HepG2 (cell line): ENCODE results near the gene PSMB2. TPM values are rescaled to one million over a fixed set of nuclear protein-coding genes. Genes with fewer than 3 reads are reported as not detected.

Experiments
- AGO1 ChIP-seq: fragments of 200-400 bp; formaldehyde crosslinking; IDR thresholded peaks from 2 replicates; pipeline ENCODE4 v1.6.1; 2017; ENCODE audit warnings: mild to moderate bottlenecking, low read depth, low read length, moderate library complexity; ENCODE audit not compliant: poor library complexity, severe bottlenecking
- BRCA1 ChIP-seq: sonication (generic); formaldehyde crosslinking; IDR thresholded peaks from 2 replicates; pipeline ENCODE4 v1.4.0; 2020; ENCODE audit warnings: missing genetic modification reagents
- ETV5 ChIP-seq: IDR thresholded peaks from 2 replicates; pipeline ENCODE4 v1.6.1; 2018; ENCODE audit warnings: missing biosample characterization, missing genetic modification reagents, inconsistent platforms, borderline replicate concordance
- FOSL1 ChIP-seq: sonication (generic); formaldehyde crosslinking; IDR thresholded peaks from 2 replicates; pipeline ENCODE4 v1.9.0; 2021; ENCODE audit warnings: missing genetic modification reagents, borderline replicate concordance
- PHB2 ChIP-seq: fragments of 450-650 bp; IDR thresholded peaks from 2 replicates; pipeline ENCODE4 v1.6.1; 2018; ENCODE audit not compliant: partially characterized antibody
- PRDM15 ChIP-seq: sonication (generic); formaldehyde crosslinking; IDR thresholded peaks from 2 replicates; pipeline ENCODE4 v1.4.0; 2020; ENCODE audit warnings: missing genetic modification reagents
- RCOR2 ChIP-seq: IDR thresholded peaks from 2 replicates; pipeline ENCODE4 v1.6.1; 2016; ENCODE audit warnings: missing biosample characterization, missing genetic modification reagents
- REPIN1 ChIP-seq: sonication (generic); formaldehyde crosslinking; IDR thresholded peaks from 2 replicates; pipeline ENCODE4 v1.8.0; 2022; ENCODE audit warnings: missing genetic modification reagents, low read depth, mild to moderate bottlenecking, borderline replicate concordance
- SYNCRIP ChIP-seq: fragments of 200-400 bp; formaldehyde crosslinking; IDR thresholded peaks from 2 replicates; pipeline ENCODE4 v1.6.1; 2018; ENCODE audit warnings: mild to moderate bottlenecking, low read depth, low read length; ENCODE audit not compliant: insufficient read depth
- TMF1 ChIP-seq: sonication (generic); formaldehyde crosslinking; IDR thresholded peaks from 2 replicates; pipeline ENCODE4 v1.8.1; 2022; ENCODE audit warnings: low read depth, missing genetic modification reagents
- TRAFD1 ChIP-seq: sonication (generic); formaldehyde crosslinking; IDR thresholded peaks from 2 replicates; pipeline ENCODE4 v1.5.1; 2020; ENCODE audit warnings: missing genetic modification reagents, mild to moderate bottlenecking, borderline replicate concordance
- XBP1 ChIP-seq: sonication (generic); formaldehyde crosslinking; IDR thresholded peaks from 2 replicates; pipeline ENCODE4 v1.5.0; 2020; ENCODE audit warnings: missing genetic modification reagents
- ZBTB7A ChIP-seq: sonication (generic); formaldehyde crosslinking; IDR thresholded peaks from 2 replicates; pipeline ENCODE4 v1.8.0; 2022; ENCODE audit warnings: mild to moderate bottlenecking, missing genetic modification reagents
- ZFAT ChIP-seq: sonication (generic); formaldehyde crosslinking; conservative IDR thresholded peaks from 2 replicates; pipeline ENCODE4 v1.8.1; 2023; ENCODE audit warnings: missing genetic modification reagents, inconsistent platforms
- ZKSCAN1 ChIP-seq: fragments of 150-350 bp; IDR thresholded peaks from 2 replicates; pipeline ENCODE4 v1.6.1; 2014; ENCODE audit warnings: low read length
- ZNF354B ChIP-seq: sonication (generic); formaldehyde crosslinking; IDR thresholded peaks from 2 replicates; pipeline ENCODE4 v1.8.0; 2022; ENCODE audit warnings: mild to moderate bottlenecking, missing genetic modification reagents
- ZNF44 ChIP-seq: sonication (generic); formaldehyde crosslinking; IDR thresholded peaks from 2 replicates; pipeline ENCODE4 v1.5.1; 2020; ENCODE audit warnings: mild to moderate bottlenecking, missing genetic modification reagents
- ZNF512 ChIP-seq: sonication (generic); formaldehyde crosslinking; IDR thresholded peaks from 2 replicates; pipeline ENCODE4 v1.4.0; 2020; ENCODE audit warnings: mild to moderate bottlenecking, missing genetic modification reagents
- ZNF530 ChIP-seq: sonication (generic); formaldehyde crosslinking; IDR thresholded peaks from 2 replicates; pipeline ENCODE4 v1.5.0; 2020; ENCODE audit warnings: low read depth, mild to moderate bottlenecking, missing genetic modification reagents
- ZNF761 ChIP-seq: sonication (generic); formaldehyde crosslinking; conservative IDR thresholded peaks from 2 replicates; pipeline ENCODE4 v1.4.0; 2020; ENCODE audit warnings: mild to moderate bottlenecking, missing genetic modification reagents
- polyA plus RNA-seq, 8 experiments: library from polyadenylated mRNA; depleted of rRNA in 3 of 8; stranded (reverse) in 7 of 8; unstranded in 1 of 8; fragments of >200 nt; fragmentation: Illumina TruSeq in 4 of 8; extraction: Trizol in 4 of 8; gene quantifications; 2 replicates each; pipeline versions ENCODE4 v1.2.1 to v1.2.3, GENCODE V29; 2011 to 2016; ENCODE audit warnings: low read depth in 4 of 8, missing spikeins in 1 of 8, mixed read lengths in 1 of 8; ENCODE audit not compliant: insufficient read depth in 1 of 8
- total RNA-seq, 5 experiments: library from RNA; depleted of rRNA; stranded (reverse); fragments of >200 nt; fragmentation: Illumina TruSeq; extraction: Trizol; gene quantifications; 2 replicates each; pipeline ENCODE4 v1.2.3, GENCODE V29; 2016; ENCODE audit warnings: low read depth in 1 of 5
- TF ChIP-seq, protein P1 (sequence below): sonication (generic); formaldehyde crosslinking; IDR thresholded peaks from 2 replicates; pipeline ENCODE4 v1.9.0; 2021; ENCODE audit warnings: missing genetic modification reagents, mild to moderate bottlenecking, borderline replicate concordance

Gene PSMB2
- total and polyA plus RNA-seq, 2 of the 13 experiments (the other 11 are each of a cell fraction or from before 2014, with no cell fraction given): 60.6 to 62.2 TPM

DNA sequence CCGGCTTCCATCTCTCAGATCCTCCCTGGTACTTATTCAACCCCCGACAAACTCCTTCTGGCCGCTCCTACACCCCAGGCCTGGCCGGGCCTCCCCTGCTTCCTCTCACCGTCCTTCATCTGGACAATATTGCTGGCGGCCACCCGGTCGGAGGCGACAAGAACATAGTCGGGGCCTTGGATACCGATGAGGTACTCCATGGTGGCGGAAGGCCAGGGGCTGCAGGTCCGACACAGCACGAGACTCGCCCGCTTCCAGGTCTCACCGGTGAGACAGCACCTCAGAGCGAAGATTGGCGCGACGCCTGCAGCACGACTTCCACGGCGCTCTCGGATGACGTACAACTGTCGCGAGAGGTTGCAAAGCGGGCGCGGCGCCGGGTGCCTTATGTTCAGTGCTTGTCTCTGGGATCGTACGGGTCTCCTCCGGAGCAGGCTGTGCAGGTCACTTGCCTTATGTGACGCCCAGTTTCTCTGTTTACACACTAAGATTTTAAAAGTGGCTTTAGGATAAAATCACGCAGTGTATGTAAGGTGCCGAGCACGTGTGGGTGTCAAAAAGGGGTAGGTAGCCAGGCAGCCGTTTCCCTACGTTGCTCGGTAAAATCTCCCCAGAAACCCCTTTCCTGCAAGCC, at the start of gene PSMB2 (continued):
- TF ChIP-seq TRAFD1 (CRISPR knock-in tag) (no peak), ZKSCAN1 (no peak), ZNF354B (CRISPR knock-in tag) (0 out of 2 replicates have a peak, but pooled peaks have one; percentile 63), PRDM15 (CRISPR knock-in tag) (0 out of 2 replicates have a peak, but pooled peaks have one; percentile 48), ZFAT (CRISPR knock-in tag) (no peak), REPIN1 (CRISPR knock-in tag) (no peak; the same call in 1 of the 2 replicates), RCOR2 (CRISPR knock-in tag) (no peak), PHB2 (no peak), FOSL1 (CRISPR knock-in tag) (no peak), XBP1 (0 out of 2 replicates have a peak, but pooled peaks have one; percentile 30), AGO1 (peak; percentile 36), ZNF512 (CRISPR knock-in tag) (no peak), ZNF530 (CRISPR knock-in tag) (no peak), ZNF44 (CRISPR knock-in tag) (no peak), BRCA1 (CRISPR knock-in tag) (no peak; the same call in 1 of the 2 replicates), ETV5 (CRISPR knock-in tag) (no peak; the same call in 1 of the 2 replicates), ZNF761 (0 out of 2 replicates have a peak, but pooled peaks have one; percentile 29), TMF1 (no peak), ZBTB7A (CRISPR knock-in tag) (no peak), SYNCRIP (no peak)
- TF ChIP-seq, protein P1, sequence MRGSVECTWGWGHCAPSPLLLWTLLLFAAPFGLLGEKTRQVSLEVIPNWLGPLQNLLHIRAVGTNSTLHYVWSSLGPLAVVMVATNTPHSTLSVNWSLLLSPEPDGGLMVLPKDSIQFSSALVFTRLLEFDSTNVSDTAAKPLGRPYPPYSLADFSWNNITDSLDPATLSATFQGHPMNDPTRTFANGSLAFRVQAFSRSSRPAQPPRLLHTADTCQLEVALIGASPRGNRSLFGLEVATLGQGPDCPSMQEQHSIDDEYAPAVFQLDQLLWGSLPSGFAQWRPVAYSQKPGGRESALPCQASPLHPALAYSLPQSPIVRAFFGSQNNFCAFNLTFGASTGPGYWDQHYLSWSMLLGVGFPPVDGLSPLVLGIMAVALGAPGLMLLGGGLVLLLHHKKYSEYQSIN (CRISPR knock-in tag): no peak
